HEK293T (cell line): Measurements from ENCODE around the gene LMO4.

Experiments
- CTCF ChIA-PET: fragments of 350-600 bp; formaldehyde crosslinking; extraction: SDS; loops from one replicate; lab custom pipeline; 2021; ENCODE audit warnings: antibody characterized with exemption, inconsistent platforms; lab: Yijun Ruan, JAX
- POLR2A ChIA-PET: fragments of 350-600 bp; formaldehyde crosslinking; extraction: SDS; loops from one replicate; lab custom pipeline; 2020; ENCODE audit warnings: antibody characterized with exemption, inconsistent platforms; lab: Yijun Ruan, JAX
- DNase-seq: peaks from one replicate; pipeline ENCODE4 v3.0.0; 2012; ENCODE audit warnings: mixed read lengths; ENCODE audit errors: extremely low spot score
- ARNT ChIP-seq: fragments of 450-650 bp; IDR thresholded peaks from 2 replicates; pipeline ENCODE4 v1.6.1; 2017; ENCODE audit warnings: mild to moderate bottlenecking
- BHLHE40 ChIP-seq: fragments of 450-650 bp; IDR thresholded peaks from 2 replicates; pipeline ENCODE4 v1.6.1; 2016; ENCODE audit warnings: mild to moderate bottlenecking, moderate library complexity, borderline replicate concordance
- CTBP1 ChIP-seq: fragments of 450-650 bp; IDR thresholded peaks from 2 replicates; pipeline ENCODE4 v1.6.1; 2016; ENCODE audit warnings: borderline replicate concordance
- ELF4 ChIP-seq: fragments of 450-650 bp; IDR thresholded peaks from 2 replicates; pipeline ENCODE4 v1.6.1; 2017; ENCODE audit warnings: antibody characterized with exemption
- FOXA1 ChIP-seq: fragments of 450-650 bp; IDR thresholded peaks from 2 replicates; pipeline ENCODE4 v1.6.1; 2016; ENCODE audit warnings: mild to moderate bottlenecking
- FOXK2 ChIP-seq: fragments of 450-650 bp; IDR thresholded peaks from 2 replicates; pipeline ENCODE4 v1.6.1; 2016; ENCODE audit warnings: mild to moderate bottlenecking
- FOXM1 ChIP-seq: fragments of 450-650 bp; IDR thresholded peaks from 2 replicates; pipeline ENCODE4 v1.6.1; 2017; ENCODE audit warnings: mild to moderate bottlenecking, borderline replicate concordance
- HDGF ChIP-seq: fragments of 450-650 bp; IDR thresholded peaks from 2 replicates; pipeline ENCODE4 v1.6.1; 2017; ENCODE audit warnings: antibody characterized with exemption, borderline replicate concordance
- L3MBTL2 ChIP-seq: fragments of 450-650 bp; conservative IDR thresholded peaks from 2 replicates; pipeline ENCODE4 v1.6.1; 2016; ENCODE audit warnings: mild to moderate bottlenecking
- LEF1 ChIP-seq: fragments of 450-650 bp; IDR thresholded peaks from 2 replicates; pipeline ENCODE4 v1.6.1; 2017; ENCODE audit warnings: mild to moderate bottlenecking, borderline replicate concordance
- NFRKB ChIP-seq: fragments of 450-650 bp; IDR thresholded peaks from 2 replicates; pipeline ENCODE4 v1.6.1; 2016; ENCODE audit warnings: mild to moderate bottlenecking, moderate library complexity
- PKNOX1 ChIP-seq: fragments of 450-650 bp; IDR thresholded peaks from 2 replicates; pipeline ENCODE4 v1.6.1; 2016
- SP1 ChIP-seq: fragments of 450-650 bp; IDR thresholded peaks from 2 replicates; pipeline ENCODE4 v1.6.1; 2017
- SUZ12 ChIP-seq: fragments of 450-650 bp; IDR thresholded peaks from 2 replicates; pipeline ENCODE4 v1.6.1; 2016; ENCODE audit warnings: mild to moderate bottlenecking
- TARDBP ChIP-seq: fragments of 450-650 bp; IDR thresholded peaks from 2 replicates; pipeline ENCODE4 v1.6.1; 2016
- ZNF384 ChIP-seq: fragments of 450-650 bp; IDR thresholded peaks from 2 replicates; pipeline ENCODE4 v1.6.1; 2016

Gene LMO4

GRCh38 chr1:87362834-87363426, 34.2 kb downstream of the LMO4 start:
- ChIA-PET POLR2A (no interaction called here), CTCF (no interaction called here)
- DNase-seq = no peak
- TF ChIP-seq ELF4 (no peak), SUZ12 (no peak), BHLHE40 (no peak), HDGF (no peak), L3MBTL2 (no peak), FOXA1 (no peak), NFRKB (no peak), SP1 (no peak)

GRCh38 chr1:87367549-87367948, 38.9 kb downstream of the LMO4 start:
- DNase-seq = no peak
- ChIA-PET POLR2A (no interaction called here), CTCF (no interaction called here)
- TF ChIP-seq L3MBTL2 (no peak), FOXK2 (no peak), PKNOX1 (no peak), ZNF384 (no peak), CTBP1 (no peak), TARDBP (no peak), ELF4 (no peak), SUZ12 (no peak), ARNT (no peak), BHLHE40 (no peak), FOXA1 (no peak), SP1 (no peak), NFRKB (no peak), LEF1 (no peak), HDGF (no peak), FOXM1 (no peak)

DNA sequence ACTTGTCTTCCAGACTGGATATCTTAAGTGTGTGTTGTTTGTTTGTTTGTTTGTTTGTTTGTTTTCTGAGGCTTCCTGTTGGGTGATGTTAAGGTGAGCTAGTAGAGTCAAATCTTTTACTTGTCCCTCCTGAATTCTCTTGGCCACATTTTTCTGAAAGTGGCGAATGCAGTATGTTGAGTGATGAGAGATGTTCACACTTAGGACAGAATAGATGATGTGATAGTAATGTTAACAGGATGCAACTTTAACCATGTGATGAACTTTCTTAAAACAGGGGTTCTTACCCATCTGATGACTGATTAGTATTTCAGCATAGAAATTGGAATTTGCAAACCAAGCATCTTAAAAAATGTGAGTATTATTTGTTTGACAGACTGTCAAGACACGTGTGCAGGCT, 40.2 kb downstream of the LMO4 start:
- POLR2A ChIA-PET = no interaction called here
- no peak for DNase-seq
- CTCF ChIA-PET = no interaction called here
- TF ChIP-seq ARNT (no peak), FOXK2 (no peak), SP1 (no peak), ZNF384 (no peak), CTBP1 (no peak), BHLHE40 (no peak), LEF1 (no peak), TARDBP (no peak), HDGF (no peak), L3MBTL2 (no peak), ELF4 (no peak), PKNOX1 (no peak), FOXM1 (no peak), FOXA1 (no peak), SUZ12 (no peak), NFRKB (no peak)

DNA sequence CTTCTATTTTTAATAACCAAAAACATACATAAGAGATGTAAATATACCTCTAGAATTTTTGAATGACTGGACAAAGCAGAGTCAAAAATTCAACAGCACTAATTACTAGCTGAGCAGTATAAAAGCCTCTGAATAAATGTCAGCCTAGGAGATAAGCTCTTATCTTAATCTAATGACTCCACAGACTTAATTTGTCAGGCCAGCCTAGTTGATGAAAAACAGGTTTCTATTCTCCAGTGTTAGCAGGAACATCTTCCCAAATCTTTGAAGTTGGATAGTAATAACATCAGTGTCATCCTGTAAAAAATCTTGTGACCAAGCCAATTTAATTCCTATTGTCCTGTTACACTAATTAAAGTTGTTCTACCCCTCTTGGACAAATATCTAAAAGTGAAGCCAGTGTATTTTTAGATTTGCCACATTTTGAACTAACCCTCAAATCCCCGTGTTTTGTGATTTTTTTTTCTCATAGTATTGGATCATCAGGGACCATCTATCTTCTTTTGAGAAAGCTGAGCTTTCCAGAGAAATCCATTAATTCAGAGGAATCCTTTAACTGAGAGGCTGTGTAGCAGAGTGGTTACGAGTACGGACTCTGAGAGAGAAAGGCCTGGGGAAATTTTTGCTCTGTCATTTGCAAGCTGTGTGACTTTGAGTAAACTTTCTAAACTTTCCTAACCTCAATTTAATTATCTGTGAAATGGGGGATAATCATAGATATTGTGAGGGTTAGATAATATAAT, 41.2 kb downstream of the LMO4 start:
- POLR2A ChIA-PET = no interaction called here
- DNase-seq = no peak
- TF ChIP-seq SP1 (no peak), ZNF384 (no peak), LEF1 (no peak), L3MBTL2 (no peak), SUZ12 (no peak), TARDBP (no peak), FOXM1 (no peak), PKNOX1 (no peak), ARNT (no peak), ELF4 (no peak), FOXA1 (no peak), CTBP1 (no peak)
- CTCF ChIA-PET = no interaction called here

DNA sequence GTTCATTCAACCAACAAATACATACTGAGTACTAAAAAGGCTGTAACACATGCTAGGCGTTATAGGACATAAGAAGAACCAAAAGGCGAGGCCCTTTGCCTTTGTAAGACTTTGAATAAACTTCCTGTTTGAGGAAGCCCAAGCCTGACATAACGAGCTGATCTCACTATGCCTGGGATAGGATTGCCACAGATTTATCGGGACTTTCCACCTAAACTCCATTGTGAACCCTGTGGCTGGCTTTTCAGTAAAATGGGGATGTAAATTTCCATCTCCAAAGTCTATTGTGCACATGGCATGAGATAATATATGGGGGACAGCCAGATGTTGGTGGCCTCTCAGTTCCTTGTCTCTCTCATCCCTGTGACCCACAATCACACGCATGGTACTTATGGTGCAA, 41.9 kb downstream of the LMO4 start:
- no peak for DNase-seq
- ChIA-PET POLR2A (no interaction called here), CTCF (no interaction called here)
- no peak for TF ChIP-seq ZNF384
- TF ChIP-seq ARNT = no peak
- TF ChIP-seq SP1 = no peak
- TF ChIP-seq ELF4 = no peak
- no peak for TF ChIP-seq FOXA1
- no peak for TF ChIP-seq CTBP1
- no peak for TF ChIP-seq FOXM1
- TF ChIP-seq HDGF = no peak
- no peak for TF ChIP-seq L3MBTL2
- no peak for TF ChIP-seq FOXK2
- TF ChIP-seq LEF1 = no peak
- no peak for TF ChIP-seq SUZ12
- no peak for TF ChIP-seq PKNOX1
- no peak for TF ChIP-seq NFRKB
- no peak for TF ChIP-seq BHLHE40
